Activated CD8-positive, alpha-beta memory T cell treated with anti-CD3 and anti-CD28 coated beads, Interleukin-2, amount 50 U/mL, for 24 hours (primary cell): ENCODE data around the gene POC5.
"Not testable (repeated sequence)": the region's sequence is repeated elsewhere in the genome, so short reads cannot be mapped to it uniquely, and the experiment has no call there.

Experiments used
- DNase-seq: peaks from one replicate; pipeline ENCODE4 v3.0.0-alpha.2; 2020; ENCODE audit errors: extremely low read depth

The POC5 gene

DNA sequence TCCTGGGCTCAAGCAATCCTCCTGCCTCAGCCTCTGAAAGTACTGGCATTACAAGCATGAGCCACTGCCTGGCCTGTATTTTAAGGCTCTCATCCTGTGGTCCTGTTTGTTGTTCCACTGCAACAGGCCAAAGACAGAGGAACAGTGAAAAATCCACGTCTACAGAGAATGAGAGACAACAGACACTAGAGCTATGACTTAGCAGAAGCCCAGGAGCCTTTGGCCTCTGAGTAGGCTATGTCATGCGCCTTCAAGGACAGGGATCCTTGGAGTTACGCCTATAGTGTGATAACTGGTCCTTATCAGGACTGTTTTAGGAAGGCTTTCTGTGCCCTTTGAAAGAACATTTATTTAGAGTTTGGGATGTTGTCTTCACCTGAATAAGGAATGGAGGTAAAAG lies 10.5 kb downstream of the POC5 start:
- DNase-seq: no peak

DNA sequence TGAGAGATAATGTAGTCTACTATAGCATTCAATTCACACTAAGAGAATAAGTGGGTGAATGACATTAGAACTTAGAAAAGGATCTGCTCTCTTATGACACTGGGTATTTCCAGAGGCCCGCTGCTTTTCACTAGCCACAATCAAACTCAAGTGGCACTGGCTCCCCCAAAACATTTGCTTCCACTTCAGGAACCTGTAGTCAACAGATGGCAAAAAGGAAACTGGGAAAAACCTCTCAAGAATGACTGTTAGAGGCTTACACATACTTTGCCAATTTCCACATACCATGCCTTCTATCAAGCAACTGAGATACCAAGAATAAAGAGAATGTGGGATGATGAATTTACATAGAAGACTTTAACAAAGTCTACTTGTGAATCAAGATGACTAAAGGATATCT lies 11.2 kb downstream of the POC5 start:
- no peak for DNase-seq

- DNase-seq: no peak
Observed at GRCh38 chr5:75701856-75702255, 15.4 kb downstream of the POC5 start.

DNA sequence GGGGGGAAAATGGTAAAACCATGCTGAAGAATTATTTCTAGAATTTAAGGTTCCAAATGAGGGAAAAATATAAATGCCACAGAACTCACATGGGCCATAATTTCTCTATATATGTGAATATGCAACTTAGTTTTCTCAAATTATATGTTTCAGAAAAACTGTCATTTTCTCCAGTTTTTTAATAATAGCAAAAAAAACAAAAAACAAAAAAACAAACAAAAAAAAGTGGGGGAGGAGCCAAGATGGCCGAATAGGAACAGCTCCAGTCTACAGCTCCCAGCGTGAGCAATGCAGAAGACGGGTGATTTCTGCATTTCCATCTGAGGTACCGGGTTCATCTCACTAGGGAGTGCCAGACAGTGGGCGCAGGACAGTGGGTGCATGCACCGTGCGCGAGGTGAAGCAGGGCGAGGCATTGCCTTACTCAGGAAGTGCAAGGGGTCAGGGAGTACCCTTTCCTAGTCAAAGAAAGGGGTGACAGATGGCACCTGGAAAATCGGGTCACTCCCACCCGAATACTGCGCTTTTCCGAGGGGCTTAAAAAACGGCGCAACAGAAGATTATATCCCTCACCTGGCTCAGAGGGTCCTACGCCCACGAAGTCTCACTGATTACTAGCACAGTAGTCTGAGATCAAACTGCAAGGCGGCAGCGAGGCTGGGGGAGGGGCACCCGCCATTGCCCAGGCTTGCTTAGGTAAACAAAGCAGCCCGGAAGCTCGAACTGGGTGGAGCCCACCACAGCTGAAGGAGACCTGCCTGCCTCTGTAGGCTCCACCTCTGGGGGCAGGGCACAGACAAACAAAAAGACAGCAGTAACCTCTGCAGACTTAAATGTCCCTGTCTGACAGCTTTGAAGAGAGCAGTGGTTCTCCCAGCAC lies 21.5 kb downstream of the POC5 start:
- DNase-seq: not testable (repeated sequence)

GRCh38 chr5:75694781-75695180 lies 22.5 kb downstream of the POC5 start:
- DNase-seq: no peak

- DNase-seq: no peak
Observed at GRCh38 chr5:75690669-75691068, 26.6 kb downstream of the POC5 start.

DNA sequence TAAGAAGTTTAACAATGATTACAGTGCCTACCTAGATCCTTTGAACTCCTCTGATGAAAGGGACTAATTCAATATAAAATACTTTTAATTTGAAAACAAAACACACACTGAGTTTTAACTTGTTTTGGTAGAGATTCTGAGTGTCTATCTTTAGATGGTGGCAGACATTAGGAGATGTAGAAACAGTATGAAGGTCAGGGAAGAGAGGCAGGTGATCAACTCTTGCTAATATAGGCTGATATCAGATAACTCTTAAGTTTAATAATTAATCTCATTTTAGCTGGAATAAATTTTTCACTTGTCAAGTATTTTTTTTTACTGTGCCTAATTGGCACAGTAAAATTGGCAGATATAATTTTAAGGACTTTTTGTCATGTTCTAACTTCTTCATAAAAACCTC lies 30.8 kb downstream of the POC5 start:
- no peak for DNase-seq

DNA sequence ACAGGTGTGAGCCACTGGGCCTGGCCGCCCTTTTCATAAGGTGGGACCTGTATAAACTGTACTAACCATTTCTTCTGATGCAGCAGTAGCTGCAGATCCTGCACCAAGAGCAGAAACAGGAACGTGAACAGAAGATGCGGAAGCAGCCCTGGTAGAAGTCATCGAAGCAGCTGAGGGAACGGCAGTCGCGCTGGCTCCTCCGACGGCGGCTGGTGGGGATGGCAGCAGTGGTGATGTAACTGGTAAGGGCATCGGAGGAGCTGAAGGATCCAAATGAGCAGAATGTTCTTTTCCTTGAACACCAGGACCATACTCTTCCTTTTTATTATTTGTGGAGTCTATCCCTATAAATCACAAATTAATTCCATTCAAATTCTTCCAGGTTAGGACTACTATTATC lies 32.1 kb downstream of the POC5 start:
- DNase-seq: no peak

GRCh38 chr5:75681125-75681830 lies 36.0 kb downstream of the POC5 start:
- no peak for DNase-seq

DNA sequence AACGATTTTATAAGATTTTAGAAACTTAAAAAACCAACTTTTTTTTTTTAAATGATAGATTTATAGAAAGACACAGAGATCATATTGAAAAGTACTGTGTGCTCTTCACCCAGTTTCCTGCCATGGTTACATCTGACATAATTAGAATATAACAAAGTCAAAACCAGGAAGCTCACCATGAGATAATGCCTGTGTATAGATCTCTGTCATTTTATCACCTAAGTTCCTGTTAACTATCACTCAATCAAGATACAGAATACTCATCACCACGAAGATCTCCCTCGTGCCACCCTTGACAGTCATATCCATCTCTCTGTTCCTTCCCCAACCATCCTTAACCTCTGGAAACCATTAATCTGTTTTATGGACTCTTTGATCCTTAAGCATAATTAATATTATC lies 39.1 kb downstream of the POC5 start:
- no peak for DNase-seq

DNA sequence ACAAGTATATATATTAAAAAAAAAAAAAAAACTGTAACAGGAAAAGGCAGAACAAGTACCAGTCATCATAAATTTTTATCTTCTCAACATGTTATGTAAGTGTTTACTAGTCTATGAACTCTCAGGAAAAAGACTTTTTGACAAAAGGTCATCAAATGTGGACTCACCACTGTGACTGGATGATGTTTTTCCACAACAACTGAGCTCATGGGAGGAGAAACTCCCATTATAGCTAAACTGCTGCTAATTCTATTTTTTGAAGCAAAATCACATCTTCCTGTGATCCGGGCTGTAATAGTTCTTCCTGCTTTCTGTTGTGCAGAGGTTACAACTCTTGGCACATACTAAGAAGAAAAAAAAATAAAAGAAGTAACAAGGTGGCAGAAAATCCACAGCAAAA lies 39.6 kb downstream of the POC5 start:
- no peak for DNase-seq

DNA sequence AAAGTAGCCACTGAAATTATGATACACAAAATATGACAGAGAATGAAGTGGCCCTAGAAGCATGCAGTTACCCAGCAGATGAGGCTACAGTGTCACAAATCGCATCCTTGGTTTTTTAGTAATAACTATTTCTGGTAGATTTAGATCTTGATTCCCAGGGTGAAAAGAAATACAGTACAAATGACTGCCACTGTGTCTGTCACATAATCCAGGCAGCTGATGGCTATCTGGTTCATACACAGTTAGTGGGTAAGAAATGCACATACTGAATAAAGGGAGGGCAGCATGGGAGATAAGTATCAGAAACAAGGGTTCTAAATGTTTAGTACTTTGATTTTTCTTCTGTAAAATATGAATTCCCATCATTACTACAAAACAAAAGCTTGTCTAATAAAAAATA lies 41.5 kb downstream of the POC5 start:
- no peak for DNase-seq

- no peak for DNase-seq
Observed at GRCh38 chr5:75672616-75673015, 44.6 kb downstream of the POC5 start.

GRCh38 chr5:75671506-75671905 lies 45.7 kb downstream of the POC5 start:
- no peak for DNase-seq

- no peak for DNase-seq
Observed at GRCh38 chr5:75670577-75670976, 46.7 kb downstream of the POC5 start.

GRCh38 chr5:75668977-75669689 lies 48.1 kb downstream of the POC5 start:
- DNase-seq: peak; percentile 31

DNA sequence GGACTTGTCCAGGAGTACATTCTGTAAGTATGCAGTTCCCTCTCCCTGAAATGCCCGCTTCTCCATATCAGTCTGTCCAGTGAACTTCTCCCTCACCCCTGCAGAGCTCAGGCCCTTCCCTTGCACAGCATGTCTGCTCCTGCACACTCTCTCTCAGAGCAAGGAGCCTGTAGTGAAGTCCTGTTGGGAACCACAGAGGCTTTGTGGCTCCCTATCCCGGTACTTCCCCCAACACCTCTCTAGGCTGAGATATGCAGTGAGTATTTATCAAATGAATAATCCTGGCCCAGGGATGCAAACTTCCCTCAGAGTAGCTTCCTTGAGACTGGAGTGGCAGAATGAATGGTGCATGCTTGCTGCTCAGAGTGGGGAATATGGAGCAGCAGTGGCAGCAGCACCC lies 48.8 kb downstream of the POC5 start:
- DNase-seq: no peak

DNA sequence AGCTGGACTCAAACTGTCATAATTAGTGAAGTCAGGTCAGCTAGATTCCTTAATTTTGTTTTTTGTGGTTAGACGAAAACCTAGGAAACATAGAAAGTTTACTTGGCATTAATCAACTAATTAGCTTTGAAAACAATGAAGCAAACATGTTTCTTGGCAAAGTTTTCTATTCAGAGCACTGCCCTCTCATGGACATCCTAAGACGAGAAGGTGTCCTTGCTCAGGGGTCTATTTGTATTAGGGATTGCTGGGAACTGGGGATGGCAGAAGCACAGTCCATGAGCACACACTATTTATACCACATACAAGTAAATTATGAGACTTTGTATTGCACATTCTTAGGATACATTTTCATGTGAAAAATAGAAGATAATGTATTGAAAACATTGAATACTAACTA lies 49.7 kb downstream of the POC5 start:
- DNase-seq: no peak

GRCh38 chr5:75666801-75667200 lies 50.4 kb downstream of the POC5 start:
- no peak for DNase-seq

GRCh38 chr5:75664979-75665378 lies 52.3 kb downstream of the POC5 start:
- no peak for DNase-seq

DNA sequence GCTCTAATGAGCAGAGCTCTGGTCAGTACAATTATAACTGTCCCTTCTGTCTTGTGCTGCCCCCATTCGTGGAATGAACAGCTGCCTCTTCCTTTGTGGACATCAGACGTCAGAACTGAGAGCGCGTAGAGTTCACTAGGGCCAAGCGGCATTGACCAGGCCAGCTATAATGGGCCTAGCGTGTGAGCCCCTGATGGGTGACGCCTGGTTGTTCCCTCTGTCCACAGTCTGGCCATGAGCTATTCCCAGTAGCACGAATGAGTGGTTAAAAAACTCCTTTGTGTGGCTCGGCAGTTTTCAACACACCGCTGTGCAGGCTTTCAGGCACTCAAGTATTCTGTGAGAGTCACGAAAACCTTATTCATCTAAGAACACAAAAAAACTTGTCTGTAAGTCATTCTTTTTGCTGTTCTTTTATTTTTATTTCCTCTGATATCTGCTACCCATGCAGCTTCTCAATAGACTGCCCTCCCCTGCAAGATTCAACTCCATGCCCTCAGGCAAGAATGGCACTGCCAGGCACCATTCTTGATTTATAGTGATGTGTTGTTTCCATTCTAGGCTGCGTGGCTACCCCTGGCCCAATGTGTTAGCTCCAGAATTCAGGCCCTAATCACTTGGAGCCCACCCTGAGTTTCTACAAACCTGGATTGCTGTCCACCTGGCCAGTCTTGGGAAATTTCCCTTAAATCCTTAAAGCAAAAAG lies 53.5 kb downstream of the POC5 start:
- no peak for DNase-seq

GRCh38 chr5:75662061-75662460 lies 55.2 kb downstream of the POC5 start:
- no peak for DNase-seq
